ENCODE measurements around the gene NECTIN2.
"Not testable (repeated sequence)": the region's sequence is repeated elsewhere in the genome, so short reads cannot be mapped to it uniquely, and the experiment has no call there.

The NECTIN2 gene

DNA sequence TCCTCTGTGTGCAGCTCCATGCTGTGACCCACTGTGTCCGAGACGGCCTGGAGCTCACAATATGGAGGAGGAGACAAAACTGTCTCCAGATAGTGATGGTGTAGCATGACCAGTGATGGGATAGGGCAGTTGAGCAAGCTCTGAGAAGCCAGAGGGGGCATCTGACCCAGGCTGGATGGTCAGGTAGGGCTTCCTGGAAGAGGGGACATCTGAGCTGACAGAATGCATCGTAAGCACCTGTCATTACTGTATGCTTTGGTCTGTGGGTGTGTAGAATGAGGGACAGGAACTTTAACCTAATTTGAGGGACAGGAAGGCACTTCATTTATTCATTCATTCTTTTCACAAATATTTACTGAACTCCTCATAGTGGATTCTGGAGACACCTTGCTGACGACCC lies 38.5 kb downstream of the NECTIN2 start:
- H3K27ac ChIP-seq = no peak overlapping the region
- TF ChIP-seq CTCF (conservative IDR thresholded peaks at IDR 0.05) = no peak

- TF ChIP-seq CTCF (conservative IDR thresholded peaks at IDR 0.05) = no peak
- no peak overlapping the region for H3K27ac ChIP-seq
Measured at GRCh38 chr19:44886141-44886540, 40.0 kb downstream of the NECTIN2 start.

- no peak overlapping the region for H3K27ac ChIP-seq
- no peak for TF ChIP-seq CTCF (conservative IDR thresholded peaks at IDR 0.05)
Measured at GRCh38 chr19:44887648-44888047, 41.6 kb downstream of the NECTIN2 start.

DNA sequence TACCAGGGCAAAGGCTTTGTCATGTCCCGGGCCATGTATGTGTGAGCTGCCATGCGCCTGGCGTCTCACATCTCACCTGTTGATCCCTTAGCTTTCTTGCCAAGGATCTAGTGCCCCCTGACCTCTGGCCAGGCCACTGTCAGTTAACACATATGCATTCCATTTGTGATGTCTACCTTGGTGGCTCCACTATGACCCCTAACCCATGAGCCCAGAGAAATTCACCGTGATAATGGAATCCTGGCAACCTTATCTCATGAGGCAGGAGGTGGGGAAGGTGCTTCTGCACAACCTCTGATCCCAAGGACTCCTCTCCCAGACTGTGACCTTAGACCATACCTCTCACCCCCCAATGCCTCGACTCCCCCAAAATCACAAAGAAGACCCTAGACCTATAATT lies 42.2 kb downstream of the NECTIN2 start:
- H3K27ac ChIP-seq = not testable (repeated sequence)

GRCh38 chr19:44889830-44890365 lies 43.8 kb downstream of the NECTIN2 start:
- TF ChIP-seq CTCF (conservative IDR thresholded peaks at IDR 0.05) = no peak
- peak overlapping the region; percentile 95 for H3K27ac ChIP-seq

DNA sequence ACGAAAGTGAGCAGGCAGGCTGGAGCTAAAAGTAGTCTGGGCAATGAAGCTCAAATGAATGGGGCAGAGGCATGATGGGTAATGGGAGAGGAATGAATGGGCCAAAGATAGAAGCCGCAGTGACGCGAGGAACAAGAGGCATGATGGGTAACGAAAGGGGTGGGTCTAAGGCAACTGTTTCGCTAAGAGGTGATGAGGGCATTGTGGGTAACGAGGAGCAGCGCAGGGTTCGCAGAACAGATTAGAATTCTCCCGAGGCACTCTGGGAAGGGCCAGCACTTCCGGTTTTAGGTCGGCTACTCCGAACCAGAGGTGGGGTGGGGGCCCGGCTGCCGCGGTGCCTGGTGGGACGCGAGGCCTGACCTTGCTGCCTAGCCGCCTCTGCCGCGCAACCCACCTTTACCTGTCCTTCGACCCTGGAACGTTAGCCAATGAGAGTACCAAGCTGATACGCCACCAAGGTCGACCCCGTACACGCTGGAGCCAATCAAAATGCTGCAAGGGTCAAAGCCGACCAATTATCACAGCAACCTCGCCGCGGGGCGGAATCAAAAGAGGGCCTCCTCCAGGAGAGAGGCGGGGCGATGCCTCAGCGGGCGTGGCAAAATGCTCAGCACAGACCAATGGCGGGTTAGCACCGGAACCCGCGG lies 44.4 kb downstream of the NECTIN2 start:
- H3K27ac ChIP-seq = peak overlapping the region; percentile 95
- no peak for TF ChIP-seq CTCF (conservative IDR thresholded peaks at IDR 0.05)

DNA sequence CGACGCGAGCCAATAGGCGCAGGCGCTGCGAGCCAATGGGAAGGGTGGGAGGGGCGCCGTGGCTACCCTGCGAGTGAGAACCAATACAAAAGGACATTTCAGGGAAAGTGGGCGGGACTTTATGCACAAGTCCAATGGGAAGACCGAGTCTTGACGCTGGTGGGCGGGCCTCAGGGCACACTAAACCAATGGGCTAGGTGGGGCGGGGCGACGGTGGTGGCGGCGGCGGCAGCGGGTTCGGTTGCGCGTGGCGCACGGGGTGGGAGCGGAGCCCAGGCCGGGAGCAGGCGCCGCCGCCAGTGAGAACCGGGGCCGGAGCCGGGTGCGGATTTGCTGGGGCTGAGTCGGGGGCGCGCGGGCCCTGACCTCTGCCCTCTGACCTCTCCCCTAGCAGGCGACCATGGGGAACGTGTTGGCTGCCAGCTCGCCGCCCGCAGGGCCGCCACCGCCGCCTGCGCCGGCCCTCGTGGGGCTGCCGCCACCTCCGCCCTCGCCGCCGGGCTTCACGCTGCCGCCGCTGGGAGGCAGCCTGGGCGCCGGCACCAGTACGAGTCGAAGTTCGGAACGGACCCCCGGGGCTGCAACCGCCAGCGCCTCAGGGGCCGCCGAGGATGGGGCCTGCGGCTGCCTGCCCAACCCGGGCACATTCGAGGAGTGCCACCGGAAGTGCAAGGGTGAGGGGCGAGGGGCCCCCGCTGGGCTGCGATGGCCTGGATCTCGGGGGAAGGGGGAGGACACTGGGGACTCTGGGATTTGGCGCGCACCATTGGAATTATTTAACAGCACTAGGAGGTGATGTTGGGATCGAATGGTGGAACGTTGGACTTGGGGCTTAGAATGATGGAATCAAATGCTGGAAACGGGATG lies 45.2 kb downstream of the NECTIN2 start, which contains the start of gene TOMM40:
TOMM40 (plus strand) TSS at position 239 of the 867 bp plus-strand sequence; CDS start at position 401, 162 bp downstream.
- TF ChIP-seq CTCF (conservative IDR thresholded peaks at IDR 0.05) = no peak; the same call in 1 of the 2 replicates
- peak within 1 kb of the TSS; percentile 95 for H3K27ac ChIP-seq
